Mammary epithelial cell (primary cell): ENCODE results near the gene ARSK.

Experiments used
- CTCF ChIP-seq, 2 donors: IDR thresholded peaks in 1 of 2; conservative IDR thresholded peaks in 1 of 2; 2 replicates each; pipeline ENCODE4 v1.5.1; 2011 to 2012; ENCODE audit warnings: inconsistent platforms in 2 of 2, low read length in 2 of 2, mild to moderate bottlenecking in 2 of 2, control low read depth in 1 of 2, low read depth in 1 of 2; ENCODE audit not compliant: insufficient read depth in 1 of 2; ENCODE audit errors: extremely low read depth in 1 of 2
- EZH2 ChIP-seq: IDR thresholded peaks from 2 replicates; pipeline ENCODE4 v1.6.1; 2012; ENCODE audit warnings: low read length, inconsistent platforms, borderline replicate concordance

GRCh38 chr5:95647886-95648860, 93.3 kb downstream of the ARSK start:
- no peak for TF ChIP-seq CTCF (conservative IDR thresholded peaks at IDR 0.05 in 1 of 2, IDR thresholded peaks at IDR 0.05 in 1 of 2; ENCODE audit: extremely low read depth in 1 of 2, insufficient read depth in 1 of 2, low read depth in 1 of 2, low read length in 2 of 2)
- TF ChIP-seq EZH2: no peak
